ENCODE results near the gene CTNNA3. TPM values are rescaled to one million over a fixed set of nuclear protein-coding genes. Genes with fewer than 3 reads are reported as not detected.

CTNNA3 gene
- total and polyA plus RNA-seq, 4 donors: under 0.01 to 39.8 (median 0.09) TPM

- peaks cover 0 to 19% (median 8%) of the 10 kb centered on the region in 5 donors for H3K4me1 ChIP-seq (ENCODE audit: control insufficient read depth in 5 of 5, insufficient read depth in 5 of 5, low read length in 5 of 5)
- DNase-seq (no peak), ATAC-seq (ENCODE audit: insufficient read depth, low FRiP score) (no peak)
- no peak for TF ChIP-seq CTCF (IDR thresholded peaks at IDR 0.05; ENCODE audit: control extremely low read depth, extremely low read depth)
- H3K27ac ChIP-seq (ENCODE audit: low read depth in 1 of 2, low read length in 1 of 2): no peak overlapping the region
- H3K36me3 ChIP-seq (ENCODE audit: control insufficient read depth in 4 of 4, insufficient read depth in 4 of 4, low read length in 4 of 4): no peaks in the 10 kb centered on the region
- H3K27me3 ChIP-seq (ENCODE audit: control insufficient read depth in 3 of 3, insufficient read depth in 3 of 3, low read length in 2 of 3): no peaks in the 10 kb centered on the region
- H3K4me3 ChIP-seq: no peak overlapping the region
- H3K9me3 ChIP-seq (ENCODE audit: control insufficient read depth in 4 of 4, insufficient read depth in 3 of 4, low read length in 3 of 4): no peaks in the 10 kb centered on the region
- no peak overlapping the region for H3K9ac ChIP-seq (ENCODE audit: insufficient read depth in 1 of 2, low read length in 2 of 2)
Observed at GRCh38 chr10:66835400-66835799, 860.6 kb downstream of the CTNNA3 start.

GRCh38 chr10:66834802-66835201 lies 861.2 kb downstream of the CTNNA3 start:
- H3K27ac ChIP-seq (ENCODE audit: low read depth in 1 of 2, low read length in 1 of 2): no peak overlapping the region
- TF ChIP-seq CTCF (IDR thresholded peaks at IDR 0.05; ENCODE audit: control extremely low read depth, extremely low read depth): no peak
- no peaks in the 10 kb centered on the region for H3K9me3 ChIP-seq (ENCODE audit: control insufficient read depth in 4 of 4, insufficient read depth in 3 of 4, low read length in 3 of 4)
- H3K4me1 ChIP-seq (ENCODE audit: control insufficient read depth in 5 of 5, insufficient read depth in 5 of 5, low read length in 5 of 5): peaks cover 0 to 19% (median 8%) of the 10 kb centered on the region in 5 donors
- DNase-seq: no peak
- no peak overlapping the region for H3K9ac ChIP-seq (ENCODE audit: insufficient read depth in 1 of 2, low read length in 2 of 2)
- H3K27me3 ChIP-seq (ENCODE audit: control insufficient read depth in 3 of 3, insufficient read depth in 3 of 3, low read length in 2 of 3): no peaks in the 10 kb centered on the region
- H3K4me3 ChIP-seq: no peak overlapping the region
- no peaks in the 10 kb centered on the region for H3K36me3 ChIP-seq (ENCODE audit: control insufficient read depth in 4 of 4, insufficient read depth in 4 of 4, low read length in 4 of 4)
- no peak for ATAC-seq (ENCODE audit: insufficient read depth, low FRiP score)

- H3K27ac ChIP-seq (ENCODE audit: low read depth in 1 of 2, low read length in 1 of 2): no peak overlapping the region
- no peak overlapping the region for H3K9ac ChIP-seq (ENCODE audit: insufficient read depth in 1 of 2, low read length in 2 of 2)
- H3K4me3 ChIP-seq: no peak overlapping the region
- H3K9me3 ChIP-seq (ENCODE audit: control insufficient read depth in 4 of 4, insufficient read depth in 3 of 4, low read length in 3 of 4): no peaks in the 10 kb centered on the region
- TF ChIP-seq CTCF (IDR thresholded peaks at IDR 0.05; ENCODE audit: control extremely low read depth, extremely low read depth): no peak
- H3K4me1 ChIP-seq (ENCODE audit: control insufficient read depth in 5 of 5, insufficient read depth in 5 of 5, low read length in 5 of 5): peaks cover 0 to 19% (median 8%) of the 10 kb centered on the region in 5 donors
- ATAC-seq (ENCODE audit: insufficient read depth, low FRiP score) (no peak), DNase-seq (no peak)
- WGBS, 2 donors: 42 to 80% methylated on average over 1 of the region's 1 CpG
- H3K27me3 ChIP-seq (ENCODE audit: control insufficient read depth in 3 of 3, insufficient read depth in 3 of 3, low read length in 2 of 3): no peaks in the 10 kb centered on the region
- H3K36me3 ChIP-seq (ENCODE audit: control insufficient read depth in 4 of 4, insufficient read depth in 4 of 4, low read length in 4 of 4): no peaks in the 10 kb centered on the region
Observed at GRCh38 chr10:66833861-66834260, 862.1 kb downstream of the CTNNA3 start.

- Histone ChIP-seq H3K36me3 (ENCODE audit: control insufficient read depth in 4 of 4, insufficient read depth in 4 of 4, low read length in 4 of 4) (no peaks in the 10 kb centered on the region), H3K9me3 (ENCODE audit: control insufficient read depth in 4 of 4, insufficient read depth in 3 of 4, low read length in 3 of 4) (no peaks in the 10 kb centered on the region), H3K4me3 (no peak overlapping the region), H3K27me3 (ENCODE audit: control insufficient read depth in 3 of 3, insufficient read depth in 3 of 3, low read length in 2 of 3) (no peaks in the 10 kb centered on the region), H3K27ac (ENCODE audit: low read depth in 1 of 2, low read length in 1 of 2) (no peak overlapping the region), H3K9ac (ENCODE audit: insufficient read depth in 1 of 2, low read length in 2 of 2) (no peak overlapping the region), H3K4me1 (ENCODE audit: control insufficient read depth in 5 of 5, insufficient read depth in 5 of 5, low read length in 5 of 5) (peaks cover 0 to 16% (median 8%) of the 10 kb centered on the region in 5 donors)
- ATAC-seq (ENCODE audit: insufficient read depth, low FRiP score) (no peak), DNase-seq (no peak)
- WGBS, 2 donors: 54 to 68% methylated on average over 3 of the region's 3 CpGs
- TF ChIP-seq CTCF (IDR thresholded peaks at IDR 0.05; ENCODE audit: control extremely low read depth, extremely low read depth): no peak
Observed at GRCh38 chr10:66832781-66833422, 863.1 kb downstream of the CTNNA3 start.
